NCI-H69 (cell line): ENCODE measurements around the gene OPN3.
A peak's percentile ranks its signal among the peaks of the same experiment; 100 is the strongest.

Experiments
- DNase-seq: peaks from one replicate; lab custom pipeline; 2025; lab: John Stamatoyannopoulos, UW

OPN3 gene

GRCh38 chr1:241589521-241589920 is 50.6 kb downstream of the OPN3 start:
- peak; percentile 54 for DNase-seq

- peak; percentile 48 for DNase-seq
Observed at GRCh38 chr1:241586905-241587512, 53.2 kb downstream of the OPN3 start.

DNA sequence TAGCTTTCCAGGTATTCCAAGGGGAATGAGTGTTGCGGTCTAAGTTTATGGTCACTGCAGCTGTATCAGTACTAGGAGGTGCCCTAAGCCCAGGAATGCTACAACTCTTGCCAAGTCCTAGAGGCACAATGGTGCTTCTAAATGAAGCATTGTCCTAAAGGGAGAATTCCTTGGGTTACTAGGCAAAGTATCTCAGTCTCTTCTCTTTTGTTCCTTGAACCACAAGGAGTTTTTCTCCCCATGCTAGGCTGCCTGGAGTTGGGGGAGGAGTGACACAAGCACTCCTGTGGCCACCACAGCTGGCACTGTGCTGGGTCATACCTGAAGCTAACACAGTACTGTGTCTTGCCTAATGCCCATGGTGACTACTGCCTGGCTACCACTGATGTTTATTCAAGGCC is 57.2 kb downstream of the OPN3 start:
- no peak for DNase-seq

DNA sequence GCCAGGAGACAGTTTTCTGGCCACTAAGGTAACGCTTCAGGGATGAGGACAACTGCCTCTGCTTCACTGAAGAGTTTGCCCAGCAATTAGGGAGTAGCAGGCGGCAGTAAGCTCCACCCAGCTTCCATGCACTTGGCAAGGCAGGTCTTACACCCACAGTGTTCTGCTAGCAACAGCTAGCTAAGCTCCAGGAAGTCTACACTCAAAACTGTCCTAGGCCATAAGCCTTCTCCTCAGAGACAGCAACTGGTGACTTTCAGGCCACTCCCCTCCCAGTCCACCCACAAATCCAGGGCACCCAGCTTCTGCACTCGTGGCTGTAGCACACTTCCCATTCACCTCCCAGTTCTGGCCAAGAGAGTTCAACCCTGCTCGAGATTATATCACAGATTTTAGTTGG is 60.7 kb downstream of the OPN3 start:
- peak; percentile 47 for DNase-seq

- no peak for DNase-seq
Observed at GRCh38 chr1:241574154-241574553, 66.0 kb downstream of the OPN3 start.

- DNase-seq, result no peak
Observed at GRCh38 chr1:241569848-241570247, 70.3 kb downstream of the OPN3 start.

- DNase-seq, result no peak
Observed at GRCh38 chr1:241560849-241561187, 79.4 kb downstream of the OPN3 start.

GRCh38 chr1:241560146-241560848 is 79.9 kb downstream of the OPN3 start:
- DNase-seq, result no peak

- no peak for DNase-seq
Observed at GRCh38 chr1:241557551-241558193, 82.5 kb downstream of the OPN3 start.

DNA sequence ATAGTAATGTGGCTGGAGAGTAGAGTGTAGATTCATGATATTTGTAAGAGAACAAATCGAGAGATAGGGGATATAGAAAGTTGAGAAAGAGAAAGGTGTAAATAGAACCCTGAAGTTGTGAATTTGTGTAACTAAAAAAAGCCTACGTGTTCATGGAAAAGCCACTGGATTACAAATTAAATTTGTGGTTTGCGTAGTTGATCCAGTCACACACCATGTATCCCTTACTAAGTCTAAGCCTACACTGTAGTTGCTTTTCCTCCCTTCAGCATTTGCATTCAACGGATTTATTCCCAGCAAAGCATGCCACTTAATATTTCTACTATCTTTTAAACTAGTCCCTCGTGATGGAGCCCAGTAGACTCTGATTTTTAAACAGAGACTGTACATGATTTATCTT is 83.1 kb downstream of the OPN3 start:
- no peak for DNase-seq

- DNase-seq, result no peak
Observed at GRCh38 chr1:241555526-241555925, 84.6 kb downstream of the OPN3 start.

DNA sequence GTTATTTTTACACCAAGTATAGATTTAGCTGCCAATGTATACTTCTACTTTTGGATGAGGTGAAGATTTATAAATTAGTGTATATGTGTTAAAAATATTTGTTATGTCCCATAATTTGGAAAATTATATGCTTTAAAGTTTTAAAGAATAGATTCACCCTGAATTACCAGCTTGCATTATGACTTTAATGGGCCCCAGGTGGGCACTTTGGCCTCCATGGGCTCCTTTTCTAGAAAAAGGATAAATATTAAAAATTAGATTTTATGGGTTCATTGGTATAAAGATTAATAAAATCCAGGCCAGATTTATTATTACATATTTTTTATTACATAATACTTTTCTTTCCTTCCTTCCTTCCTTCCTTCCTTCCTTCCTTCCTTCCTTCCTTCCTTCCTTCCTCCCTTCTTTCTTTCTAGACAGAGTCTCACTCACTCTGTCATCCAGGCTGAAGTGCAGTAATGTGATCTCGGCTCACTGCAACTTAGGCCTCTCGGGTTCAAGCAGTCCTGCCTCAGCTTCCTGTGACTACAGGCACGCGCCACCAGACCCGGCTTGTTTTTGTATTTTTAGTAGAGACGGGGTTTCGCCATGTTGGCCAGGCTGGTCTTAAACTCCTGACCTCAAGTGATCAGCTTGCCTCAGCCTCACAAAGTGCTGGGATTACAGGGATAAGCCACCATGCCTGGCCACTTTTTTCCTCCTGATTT is 86.1 kb downstream of the OPN3 start:
- DNase-seq, result no peak

DNA sequence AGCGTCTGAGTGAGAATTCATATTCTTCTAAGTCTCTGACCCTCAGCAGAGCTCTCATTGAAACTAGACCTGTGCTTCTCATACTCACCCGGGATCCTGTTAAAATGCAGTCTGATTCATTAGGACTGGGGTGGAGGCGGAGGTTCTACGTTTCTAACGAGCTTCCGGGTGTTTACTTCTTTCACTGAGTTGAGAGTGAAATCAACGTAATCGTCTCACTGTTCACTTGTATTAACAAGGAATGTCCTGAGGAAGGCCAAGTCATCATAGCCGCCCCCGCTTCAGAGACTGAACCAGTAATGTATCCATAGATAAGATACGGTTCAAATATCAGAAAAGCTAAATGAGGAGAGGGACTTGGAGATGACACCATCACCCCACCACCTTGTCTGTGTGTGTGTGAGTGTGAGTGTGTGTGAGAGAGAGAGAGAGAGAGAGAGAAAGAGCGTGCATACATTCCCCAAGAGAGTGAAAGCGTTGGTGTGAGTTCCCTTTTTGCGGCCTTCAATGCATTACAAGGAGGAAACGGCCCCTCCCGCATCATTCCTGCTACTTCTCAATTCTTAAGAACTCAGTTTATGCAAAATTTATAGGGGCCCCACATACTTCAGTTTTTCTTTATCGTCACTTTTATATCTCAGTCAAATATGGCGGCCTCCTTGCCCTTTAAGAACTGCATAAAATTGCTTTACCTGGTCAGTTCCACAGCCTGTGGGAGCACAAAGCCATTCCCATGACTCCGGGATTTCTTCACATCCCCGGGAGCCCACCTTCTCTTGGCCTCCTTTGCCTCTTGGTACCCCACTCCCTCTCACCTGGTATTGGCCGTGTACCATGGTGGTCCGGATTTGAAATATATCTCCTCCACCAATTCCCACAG is 88.2 kb downstream of the OPN3 start:
- DNase-seq, result no peak

DNA sequence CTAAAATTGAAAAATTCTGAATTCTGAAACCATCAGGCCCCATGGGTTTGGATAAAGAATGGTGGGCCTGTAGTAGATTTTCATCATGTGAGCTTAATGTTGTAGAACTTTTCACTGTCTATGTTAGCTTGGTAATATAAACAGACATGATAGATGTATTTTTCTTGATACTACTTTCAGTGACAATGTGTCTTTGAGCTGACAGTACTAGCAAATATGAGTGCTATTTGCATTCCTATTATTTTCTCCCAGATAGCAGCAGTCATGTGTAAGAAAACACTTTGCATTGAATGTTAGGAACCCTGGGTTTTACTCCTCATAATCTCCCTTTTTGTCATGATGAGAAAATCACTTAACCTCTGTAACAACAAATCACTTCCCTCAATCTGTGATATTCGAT is 89.9 kb downstream of the OPN3 start:
- no peak for DNase-seq

- no peak for DNase-seq
Observed at GRCh38 chr1:241548008-241548407, 92.2 kb downstream of the OPN3 start.
